HG03354 (cell line): ENCODE measurements around the gene GMEB2.
"Not testable (repeated sequence)": the region's sequence is repeated elsewhere in the genome, so short reads cannot be mapped to it uniquely, and the experiment has no call there.

Experiments
- ATAC-seq: cut with Tn5 transposase; IDR thresholded peaks from one replicate; pipeline ENCODE4 v1.9.1; 2021; ENCODE audit warnings: mild to moderate bottlenecking; ENCODE audit not compliant: unreplicated experiment, poor library complexity, severe bottlenecking

The GMEB2 gene

DNA sequence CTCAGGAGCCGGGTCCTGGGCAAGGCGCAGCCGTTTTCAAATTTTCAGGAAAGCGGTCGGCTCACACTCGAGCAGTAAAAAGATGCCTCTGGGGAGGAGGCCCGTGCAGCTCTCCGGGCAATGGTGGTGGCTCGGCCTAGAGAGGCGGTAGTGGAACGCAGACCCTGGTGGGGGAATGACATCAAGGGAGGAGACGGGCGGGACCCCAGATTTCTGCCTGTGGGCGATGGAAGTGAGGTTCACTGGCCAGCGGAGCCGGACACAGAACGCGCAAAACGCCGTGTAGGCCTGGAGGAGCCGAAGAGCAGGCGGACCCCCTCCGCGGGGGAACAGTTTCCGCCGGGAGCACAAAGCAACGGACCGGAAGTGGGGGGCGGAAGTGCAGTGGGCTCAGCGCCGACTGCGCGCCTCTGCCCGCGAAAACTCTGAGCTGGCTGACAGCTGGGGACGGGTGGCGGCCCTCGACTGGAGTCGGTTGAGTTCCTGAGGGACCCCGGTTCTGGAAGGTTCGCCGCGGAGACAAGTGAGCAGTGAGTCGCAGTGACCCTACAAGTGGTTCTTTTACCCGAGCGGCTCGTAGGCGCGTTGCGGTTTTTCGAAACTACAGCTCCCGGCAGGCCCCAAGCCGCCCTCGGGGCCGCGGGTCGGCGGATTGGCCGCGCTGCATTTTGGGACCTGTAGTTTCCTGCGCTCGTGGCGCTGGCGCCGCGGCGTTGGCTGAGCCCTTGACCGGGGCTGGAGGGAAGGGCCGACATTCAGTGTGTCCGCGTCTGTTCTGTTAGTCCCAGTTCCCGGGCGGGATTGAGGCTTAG, 31.2 kb upstream of the GMEB2 start, which contains the start of gene RTEL1:
Gene RTEL1, plus strand, starts transcription at position 376 of the 812 bp plus-strand sequence. CDS start 1,091 bp downstream, outside the sequence.
- peak; percentile 86 for ATAC-seq

DNA sequence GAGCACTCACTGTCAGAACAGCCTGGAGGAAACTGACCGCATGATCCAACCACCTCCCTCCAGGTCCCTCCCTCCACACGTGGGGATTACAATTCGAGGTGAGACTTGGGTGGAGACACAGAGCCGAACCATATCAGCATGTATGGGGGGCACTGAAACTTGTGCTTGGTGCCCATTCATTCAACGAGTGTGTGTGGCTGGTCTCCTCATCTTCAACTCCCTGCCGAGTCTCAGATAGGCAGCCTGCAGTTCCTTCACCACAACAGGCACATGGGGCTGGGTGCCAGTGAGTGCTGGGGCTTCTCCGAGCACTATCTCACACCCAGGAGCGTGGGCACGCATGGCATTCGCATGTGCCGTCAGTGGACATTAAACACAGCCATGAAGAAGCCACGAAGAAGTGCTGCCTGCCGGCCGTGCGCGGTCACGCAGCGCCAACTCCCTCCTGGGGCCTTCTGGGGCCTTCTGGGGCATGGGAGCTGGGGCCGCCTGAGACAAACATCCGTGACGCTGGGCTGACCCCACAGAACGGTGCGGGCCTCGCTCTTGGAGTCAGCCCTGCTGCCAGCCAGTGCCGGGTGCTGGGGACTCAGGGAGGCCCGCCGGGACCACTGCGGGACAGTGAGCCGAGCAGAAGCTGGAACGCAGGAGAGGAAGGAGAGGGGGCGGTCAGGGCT, 30.5 kb upstream of the GMEB2 start:
- ATAC-seq: peak; percentile 4

DNA sequence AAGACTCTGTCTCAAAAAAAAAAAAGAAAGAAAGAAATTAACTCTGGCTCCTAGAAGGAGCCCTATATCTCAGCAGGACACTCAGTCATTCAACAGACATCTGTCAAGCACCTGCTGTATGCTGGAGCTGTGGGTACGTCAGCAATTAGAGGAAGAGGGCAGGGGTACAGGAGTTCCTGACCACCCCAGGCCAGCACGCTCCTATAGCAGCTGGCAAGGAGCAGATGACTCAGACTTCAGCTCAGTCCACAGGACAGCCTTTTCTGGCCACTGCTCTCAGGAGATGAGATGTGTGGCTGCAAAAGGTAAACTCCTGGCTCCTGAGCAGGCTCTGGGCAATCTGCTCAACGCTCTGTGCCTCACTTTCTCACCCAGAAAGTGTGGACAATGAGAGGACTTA, 29.6 kb upstream of the GMEB2 start:
- ATAC-seq: no peak

DNA sequence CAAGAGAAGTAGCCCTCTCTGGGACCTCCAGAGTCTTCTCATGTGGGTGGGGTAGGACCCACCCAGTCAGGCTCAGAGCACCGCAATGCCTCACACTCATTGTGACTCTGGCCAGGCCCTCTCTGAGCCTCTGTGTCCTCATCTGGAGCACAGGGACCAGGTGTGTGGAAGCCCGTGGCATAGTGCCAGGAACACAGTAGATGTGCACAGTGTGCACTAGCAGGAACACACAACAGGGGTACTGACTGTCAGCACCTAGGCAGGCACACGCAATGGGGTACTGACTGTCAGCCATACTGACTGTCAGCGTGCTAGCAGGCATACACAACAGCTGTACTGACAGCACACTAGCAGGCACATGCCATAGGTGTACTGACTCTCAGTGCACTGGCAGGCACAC, 28.3 kb upstream of the GMEB2 start:
- ATAC-seq: no peak

- ATAC-seq: no peak
Observed at GRCh38 chr20:63653974-63654668, 27.2 kb upstream of the GMEB2 start.

DNA sequence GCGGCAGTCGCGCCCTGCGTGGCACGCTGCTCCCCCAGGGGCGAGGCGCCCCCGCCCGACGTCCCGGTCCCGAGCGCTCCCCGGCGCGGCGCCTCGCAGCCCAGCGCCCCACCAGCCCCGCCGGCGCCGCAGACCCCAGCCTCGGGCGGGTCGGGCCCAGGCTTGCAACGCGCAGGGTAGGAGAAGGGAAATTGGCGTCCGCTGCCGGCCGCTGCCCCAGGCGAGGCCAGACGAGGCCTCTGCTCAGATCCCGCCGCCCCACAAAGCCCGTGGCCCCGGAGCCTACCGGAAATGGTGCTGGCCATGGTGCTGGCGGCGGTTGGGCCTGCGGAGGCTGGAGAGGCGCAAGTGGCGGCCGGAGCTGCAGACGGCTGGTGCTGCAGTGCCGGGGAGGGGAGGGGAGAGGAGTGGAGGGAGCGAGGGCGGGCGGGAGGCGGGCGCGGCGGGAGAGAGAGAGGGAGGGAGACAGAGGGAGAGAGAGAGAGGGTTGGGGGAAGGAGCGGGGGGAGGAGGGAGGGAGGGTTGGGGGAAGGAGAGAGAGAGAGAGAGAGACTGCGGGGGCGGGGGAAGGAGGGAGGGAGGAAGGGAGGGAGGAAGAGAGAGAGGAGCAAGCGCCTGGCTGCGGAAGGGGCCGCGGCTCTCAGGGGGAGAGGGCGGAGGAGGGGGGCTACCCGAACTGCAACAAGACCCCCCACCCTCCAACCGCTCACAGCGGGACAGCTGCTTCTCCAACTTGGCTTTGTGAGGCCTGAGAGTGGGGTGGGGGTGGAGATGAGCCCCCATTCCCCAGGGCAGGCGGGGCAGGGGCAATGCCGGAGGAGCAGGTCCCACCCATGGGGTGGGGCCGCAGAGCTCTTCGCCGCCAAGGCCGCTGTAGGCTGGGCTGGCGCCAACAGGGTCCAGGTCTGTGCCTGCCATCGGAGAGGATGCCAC, 26.4 kb upstream of the GMEB2 start, which contains the start of gene STMN3:
Gene STMN3, minus strand, starts transcription at position 384 of the 933 bp plus-strand sequence. Its CDS starts 79 bp downstream, at position 305.
- no peak for ATAC-seq

DNA sequence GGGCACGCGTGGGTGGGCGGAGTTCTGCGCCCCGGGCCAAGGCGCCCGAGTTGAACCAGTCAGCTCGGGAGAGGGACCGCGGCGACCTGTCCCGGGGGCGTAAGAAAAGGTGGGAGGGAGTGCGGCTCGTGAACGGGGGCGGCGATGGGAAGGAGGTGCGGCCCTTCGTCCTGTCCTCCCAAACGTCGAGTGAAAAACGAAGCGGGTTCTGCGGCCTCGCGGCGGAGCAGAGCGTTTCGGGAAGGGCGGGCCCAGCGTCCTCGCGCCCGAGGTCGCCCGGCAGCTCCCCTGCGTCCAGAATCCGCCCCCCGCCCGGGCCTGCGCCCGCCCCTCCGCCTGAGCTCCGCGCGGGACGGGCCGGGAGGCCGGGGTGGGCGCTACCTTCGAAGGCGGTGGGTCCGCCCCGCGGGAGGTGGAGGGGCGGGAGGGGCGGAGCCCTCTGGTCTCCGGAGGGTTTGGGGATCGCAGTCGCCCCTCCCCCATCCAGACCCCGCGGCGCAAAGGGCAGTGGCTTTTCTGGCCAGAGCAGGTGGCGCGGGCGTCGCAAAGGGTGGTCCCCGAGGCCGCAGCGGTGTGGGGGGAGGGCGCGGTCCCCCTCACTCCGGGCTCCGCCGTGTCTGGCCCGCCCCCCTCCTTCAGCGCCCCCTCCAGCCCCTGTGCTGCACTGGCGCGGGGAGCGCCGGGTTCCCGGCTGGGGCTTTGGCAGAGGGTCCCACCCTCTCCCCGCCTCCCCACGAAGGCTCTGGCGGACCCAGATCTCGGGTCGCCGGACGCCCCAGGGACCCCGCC, 25.5 kb upstream of the GMEB2 start:
- ATAC-seq: no peak

DNA sequence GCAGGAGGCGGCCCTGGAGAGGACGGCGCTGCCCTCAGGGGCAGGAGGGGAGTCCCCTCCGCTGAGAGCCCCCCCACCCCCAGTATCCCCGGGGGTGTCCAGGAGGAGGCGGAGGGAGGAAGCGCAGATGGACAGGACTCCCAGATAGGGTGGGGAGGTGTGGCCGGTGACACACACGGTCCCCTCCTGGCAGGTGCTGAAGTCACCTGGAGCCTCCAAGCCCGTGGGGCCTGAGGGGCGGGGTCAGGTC, 25.0 kb upstream of the GMEB2 start:
- ATAC-seq: no peak

DNA sequence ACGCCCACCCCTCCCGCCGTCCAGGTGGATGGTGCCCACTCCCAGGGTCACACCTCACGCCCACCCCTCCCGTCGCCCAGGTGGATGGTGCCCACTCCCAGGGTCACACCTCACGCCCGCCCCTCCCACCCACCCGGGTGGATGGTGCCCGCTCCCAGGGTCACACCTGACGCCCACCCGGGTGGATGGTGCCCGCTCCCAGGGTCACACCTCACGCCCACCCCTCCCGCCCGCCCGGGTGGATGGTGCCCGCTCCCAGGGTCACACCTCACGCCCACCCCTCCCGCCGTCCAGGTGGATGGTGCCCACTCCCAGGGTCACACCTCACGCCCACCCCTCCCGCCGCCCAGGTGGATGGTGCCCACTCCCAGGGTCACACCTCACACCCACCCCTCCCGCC, 23.6 kb upstream of the GMEB2 start:
- not testable (repeated sequence) for ATAC-seq

- ATAC-seq: no peak
Observed at GRCh38 chr20:63648895-63649589, 22.1 kb upstream of the GMEB2 start.

DNA sequence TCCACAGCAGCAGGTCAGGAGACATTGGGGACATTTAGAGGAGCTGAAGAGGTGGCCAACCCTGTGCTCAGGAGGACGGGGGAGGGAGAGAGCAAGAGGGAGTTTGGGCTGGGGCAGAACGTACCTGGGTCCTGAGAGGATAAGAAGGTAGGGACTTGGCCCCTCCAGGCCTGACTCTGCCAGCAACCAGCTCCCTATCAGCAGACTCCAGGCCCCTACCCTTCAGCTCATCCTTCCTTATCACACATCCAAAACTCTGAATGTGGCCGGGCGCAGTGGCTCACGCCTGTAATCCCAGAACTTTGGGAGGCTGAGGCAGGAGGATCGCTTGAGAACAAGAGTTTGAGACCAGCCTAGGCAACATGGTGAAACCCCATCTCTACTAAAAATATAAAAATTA, 21.3 kb upstream of the GMEB2 start:
- no peak for ATAC-seq

DNA sequence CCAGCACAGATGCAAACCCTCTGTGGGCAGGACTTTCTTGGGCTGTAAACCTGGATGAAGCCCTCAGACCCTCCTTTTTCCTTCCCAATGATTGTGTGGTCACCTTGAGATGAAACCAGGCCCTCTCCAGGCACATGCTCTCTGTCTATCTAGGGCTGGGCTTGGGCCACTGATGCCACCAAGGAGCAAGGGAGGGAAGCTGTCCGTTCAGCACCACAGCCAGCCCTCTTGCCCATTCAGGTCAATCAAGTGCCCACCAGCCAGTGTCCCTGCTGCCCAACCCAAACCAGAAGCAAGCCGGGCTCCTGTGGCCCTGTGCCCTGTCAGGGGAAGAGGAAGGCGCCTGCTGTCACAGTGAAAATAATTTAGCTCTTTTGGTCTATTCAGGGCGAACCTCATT, 18.3 kb upstream of the GMEB2 start:
- no peak for ATAC-seq

- ATAC-seq: no peak
Observed at GRCh38 chr20:63643946-63644345, 17.0 kb upstream of the GMEB2 start.

DNA sequence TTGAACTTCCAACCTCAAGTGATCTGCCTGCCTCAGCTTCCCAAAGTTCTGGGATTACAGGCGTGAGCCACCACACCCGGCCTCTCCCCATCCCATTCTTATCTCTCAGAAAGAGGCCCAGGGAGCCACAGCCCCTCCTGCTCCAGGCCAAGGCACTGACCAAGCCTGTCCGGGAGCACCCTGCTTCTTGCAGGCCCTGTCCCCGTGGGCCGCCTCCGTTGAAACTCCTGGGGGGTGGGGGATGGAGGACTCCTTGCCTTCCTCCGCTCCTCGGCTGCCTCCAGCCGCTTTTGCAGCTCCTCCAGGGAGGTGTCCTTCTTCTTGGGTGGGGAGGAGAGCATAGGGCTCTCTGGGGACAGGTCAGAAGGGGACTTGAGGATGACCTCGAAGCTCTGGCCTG, 16.6 kb upstream of the GMEB2 start:
- ATAC-seq: no peak

DNA sequence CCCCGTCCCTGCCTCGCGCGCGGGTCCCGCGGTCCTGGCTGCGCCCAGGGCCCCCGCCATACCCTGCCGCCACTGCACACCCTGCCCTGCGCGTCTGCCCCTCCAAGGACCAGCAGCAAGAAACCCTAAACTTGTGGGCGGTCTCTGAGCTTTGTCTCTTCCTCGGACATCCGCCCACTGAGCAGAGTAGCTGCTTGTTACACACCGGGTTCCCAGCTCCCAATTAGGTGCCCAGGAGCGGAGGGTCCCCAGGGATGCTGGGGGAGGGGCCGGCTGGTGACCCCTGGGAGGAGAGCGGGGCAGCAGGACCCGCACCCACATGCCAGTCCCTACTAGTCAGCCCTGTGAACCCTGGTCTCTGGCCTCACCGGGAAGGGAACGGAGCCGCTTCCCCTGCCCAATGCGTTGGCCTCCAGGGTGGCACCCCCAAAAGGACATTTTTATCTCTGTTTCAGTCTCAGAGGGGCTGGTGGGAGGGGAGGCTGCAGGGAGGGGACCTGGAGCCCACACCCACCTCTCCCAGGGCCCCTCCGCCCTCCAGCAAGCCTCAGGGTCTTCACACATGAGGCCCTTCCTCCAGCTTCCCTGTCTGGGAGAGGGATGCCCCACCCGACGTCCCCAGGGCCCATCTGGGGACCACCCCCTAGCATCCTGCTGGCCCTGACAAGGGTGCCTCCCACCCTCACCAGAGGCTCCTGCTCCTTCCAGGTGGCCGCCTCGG, 15.8 kb upstream of the GMEB2 start:
- no peak for ATAC-seq

DNA sequence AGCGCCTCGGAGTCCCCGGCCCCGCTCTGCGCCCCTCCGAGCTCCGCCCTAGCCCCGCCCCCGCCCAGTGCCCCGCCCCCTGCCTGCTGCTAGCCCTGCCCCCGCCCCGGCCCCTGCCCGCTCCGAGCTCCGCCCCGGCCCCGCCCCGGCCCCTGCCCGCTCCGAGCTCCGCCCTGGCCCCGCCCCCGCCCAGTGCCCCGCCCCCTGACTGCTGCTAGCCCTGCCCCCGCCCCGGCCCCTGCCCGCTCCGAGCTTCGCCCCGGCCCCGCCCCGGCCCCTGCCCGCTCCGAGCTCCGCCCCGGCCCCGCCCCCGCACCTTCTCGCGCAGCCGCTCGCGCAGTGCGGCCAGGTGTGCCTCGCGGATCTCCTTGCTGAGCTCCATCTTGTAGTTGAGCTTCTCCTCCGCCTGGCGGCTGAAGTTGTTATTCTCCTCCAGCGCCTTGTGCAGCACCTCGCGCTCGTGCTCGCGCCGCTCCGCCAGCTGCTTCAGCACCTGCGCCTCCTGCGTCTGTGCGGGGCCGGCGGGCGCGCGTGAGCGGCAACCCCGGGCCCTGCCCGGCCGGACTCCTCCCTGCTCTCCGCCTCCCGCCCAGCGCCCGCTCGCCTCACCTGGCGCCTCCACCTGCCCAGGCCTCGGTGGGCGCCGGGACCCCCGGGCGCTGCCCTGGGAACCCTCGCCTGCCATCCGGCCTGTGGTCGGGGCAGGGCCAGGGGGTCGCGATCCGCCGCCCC, 15.1 kb upstream of the GMEB2 start:
- ATAC-seq: peak; percentile 75

DNA sequence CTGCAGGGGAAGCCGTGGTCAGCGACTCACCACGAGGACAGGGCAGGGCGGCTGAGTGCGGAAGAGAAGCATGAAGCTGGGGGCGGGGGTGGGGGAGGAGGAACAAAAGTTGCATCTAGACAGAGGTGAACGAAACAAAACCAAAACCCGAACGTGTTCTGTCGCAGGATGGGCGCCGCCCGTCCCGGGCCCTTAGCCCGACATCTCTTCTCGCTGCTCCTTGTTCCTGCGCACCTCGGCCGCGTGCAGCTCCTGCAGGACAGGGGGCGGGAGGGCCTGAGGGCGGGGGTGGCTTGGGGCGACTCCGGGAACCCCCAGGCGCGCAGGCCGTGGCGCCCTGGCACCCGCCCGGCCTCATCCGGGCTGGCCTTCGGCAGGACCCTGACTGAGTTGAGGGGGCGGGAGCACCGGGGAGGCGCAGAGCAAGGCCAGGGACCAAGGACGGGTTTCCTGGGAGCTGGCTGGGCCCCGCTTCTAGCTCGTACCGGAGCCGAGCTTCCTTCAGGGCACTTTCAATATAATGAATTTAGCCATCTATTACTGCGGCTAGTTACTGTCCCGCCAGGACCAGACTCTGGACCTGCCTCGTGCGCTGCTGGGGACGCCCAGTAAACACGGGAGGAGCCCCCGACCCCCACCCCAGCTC, 14.4 kb upstream of the GMEB2 start:
- peak; percentile 21 for ATAC-seq
